ENCODE data around the gene NEAT1. TPM values are rescaled to one million over a fixed set of nuclear protein-coding genes. Genes with fewer than 3 reads are reported as not detected.

NEAT1 gene
- polyA plus RNA-seq, 1 donor from 2014 or later = 4.2 TPM

- Histone ChIP-seq H3F3A (ENCODE audit: insufficient read depth, low read length, poor library complexity, severe bottlenecking) (no peaks in the 10 kb centered on the region), H3K9ac (ENCODE audit: low read length) (no peak overlapping the region), H3K9me3 (ENCODE audit: low read length) (no peaks in the 10 kb centered on the region), H3K27ac (ENCODE audit: low read length) (no peak overlapping the region), H3K79me2 (replicated peaks; ENCODE audit: insufficient read depth, low read length) (no peaks in the 10 kb centered on the region), H3K27me3 (ENCODE audit: insufficient read depth, low read depth, low read length) (no peaks in the 10 kb centered on the region), H3K4me2 (ENCODE audit: low read length) (no peak overlapping the region), H3K9me2 (ENCODE audit: insufficient read depth, low read length) (no peaks in the 10 kb centered on the region), H3K4me3 (ENCODE audit: low read length) (no peak overlapping the region), H2AFZ (ENCODE audit: low read depth, low read length) (no peak overlapping the region), H3K36me3 (ENCODE audit: insufficient read depth, low read length) (no peaks in the 10 kb centered on the region), H4K20me1 (ENCODE audit: insufficient read depth) (no peaks in the 10 kb centered on the region)
- TF ChIP-seq, protein P1, sequence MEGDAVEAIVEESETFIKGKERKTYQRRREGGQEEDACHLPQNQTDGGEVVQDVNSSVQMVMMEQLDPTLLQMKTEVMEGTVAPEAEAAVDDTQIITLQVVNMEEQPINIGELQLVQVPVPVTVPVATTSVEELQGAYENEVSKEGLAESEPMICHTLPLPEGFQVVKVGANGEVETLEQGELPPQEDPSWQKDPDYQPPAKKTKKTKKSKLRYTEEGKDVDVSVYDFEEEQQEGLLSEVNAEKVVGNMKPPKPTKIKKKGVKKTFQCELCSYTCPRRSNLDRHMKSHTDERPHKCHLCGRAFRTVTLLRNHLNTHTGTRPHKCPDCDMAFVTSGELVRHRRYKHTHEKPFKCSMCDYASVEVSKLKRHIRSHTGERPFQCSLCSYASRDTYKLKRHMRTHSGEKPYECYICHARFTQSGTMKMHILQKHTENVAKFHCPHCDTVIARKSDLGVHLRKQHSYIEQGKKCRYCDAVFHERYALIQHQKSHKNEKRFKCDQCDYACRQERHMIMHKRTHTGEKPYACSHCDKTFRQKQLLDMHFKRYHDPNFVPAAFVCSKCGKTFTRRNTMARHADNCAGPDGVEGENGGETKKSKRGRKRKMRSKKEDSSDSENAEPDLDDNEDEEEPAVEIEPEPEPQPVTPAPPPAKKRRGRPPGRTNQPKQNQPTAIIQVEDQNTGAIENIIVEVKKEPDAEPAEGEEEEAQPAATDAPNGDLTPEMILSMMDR (IDR thresholded peaks at IDR 0.05; ENCODE audit: poor library complexity, severe bottlenecking) = no peak
- no peak for TF ChIP-seq RAD21 (conservative IDR thresholded peaks at IDR 0.05)
- TF ChIP-seq POLR2AphosphoS5 (IDR thresholded peaks at IDR 0.05) = no peak
- TF ChIP-seq SMC3 (conservative IDR thresholded peaks at IDR 0.05; ENCODE audit: poor library complexity) = no peak
- TF ChIP-seq EZH2 (IDR thresholded peaks at IDR 0.05; ENCODE audit: borderline replicate concordance, insufficient read depth, low read length, poor library complexity, severe bottlenecking) = no peak
- TF ChIP-seq, protein P2, sequence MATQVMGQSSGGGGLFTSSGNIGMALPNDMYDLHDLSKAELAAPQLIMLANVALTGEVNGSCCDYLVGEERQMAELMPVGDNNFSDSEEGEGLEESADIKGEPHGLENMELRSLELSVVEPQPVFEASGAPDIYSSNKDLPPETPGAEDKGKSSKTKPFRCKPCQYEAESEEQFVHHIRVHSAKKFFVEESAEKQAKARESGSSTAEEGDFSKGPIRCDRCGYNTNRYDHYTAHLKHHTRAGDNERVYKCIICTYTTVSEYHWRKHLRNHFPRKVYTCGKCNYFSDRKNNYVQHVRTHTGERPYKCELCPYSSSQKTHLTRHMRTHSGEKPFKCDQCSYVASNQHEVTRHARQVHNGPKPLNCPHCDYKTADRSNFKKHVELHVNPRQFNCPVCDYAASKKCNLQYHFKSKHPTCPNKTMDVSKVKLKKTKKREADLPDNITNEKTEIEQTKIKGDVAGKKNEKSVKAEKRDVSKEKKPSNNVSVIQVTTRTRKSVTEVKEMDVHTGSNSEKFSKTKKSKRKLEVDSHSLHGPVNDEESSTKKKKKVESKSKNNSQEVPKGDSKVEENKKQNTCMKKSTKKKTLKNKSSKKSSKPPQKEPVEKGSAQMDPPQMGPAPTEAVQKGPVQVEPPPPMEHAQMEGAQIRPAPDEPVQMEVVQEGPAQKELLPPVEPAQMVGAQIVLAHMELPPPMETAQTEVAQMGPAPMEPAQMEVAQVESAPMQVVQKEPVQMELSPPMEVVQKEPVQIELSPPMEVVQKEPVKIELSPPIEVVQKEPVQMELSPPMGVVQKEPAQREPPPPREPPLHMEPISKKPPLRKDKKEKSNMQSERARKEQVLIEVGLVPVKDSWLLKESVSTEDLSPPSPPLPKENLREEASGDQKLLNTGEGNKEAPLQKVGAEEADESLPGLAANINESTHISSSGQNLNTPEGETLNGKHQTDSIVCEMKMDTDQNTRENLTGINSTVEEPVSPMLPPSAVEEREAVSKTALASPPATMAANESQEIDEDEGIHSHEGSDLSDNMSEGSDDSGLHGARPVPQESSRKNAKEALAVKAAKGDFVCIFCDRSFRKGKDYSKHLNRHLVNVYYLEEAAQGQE (IDR thresholded peaks at IDR 0.05; ENCODE audit: borderline replicate concordance) = no peak
- no peak for TF ChIP-seq EP300 (conservative IDR thresholded peaks at IDR 0.05; ENCODE audit: poor library complexity, severe bottlenecking)
Observed at GRCh38 chr11:65378928-65379638, 43.5 kb upstream of the NEAT1 start.

DNA sequence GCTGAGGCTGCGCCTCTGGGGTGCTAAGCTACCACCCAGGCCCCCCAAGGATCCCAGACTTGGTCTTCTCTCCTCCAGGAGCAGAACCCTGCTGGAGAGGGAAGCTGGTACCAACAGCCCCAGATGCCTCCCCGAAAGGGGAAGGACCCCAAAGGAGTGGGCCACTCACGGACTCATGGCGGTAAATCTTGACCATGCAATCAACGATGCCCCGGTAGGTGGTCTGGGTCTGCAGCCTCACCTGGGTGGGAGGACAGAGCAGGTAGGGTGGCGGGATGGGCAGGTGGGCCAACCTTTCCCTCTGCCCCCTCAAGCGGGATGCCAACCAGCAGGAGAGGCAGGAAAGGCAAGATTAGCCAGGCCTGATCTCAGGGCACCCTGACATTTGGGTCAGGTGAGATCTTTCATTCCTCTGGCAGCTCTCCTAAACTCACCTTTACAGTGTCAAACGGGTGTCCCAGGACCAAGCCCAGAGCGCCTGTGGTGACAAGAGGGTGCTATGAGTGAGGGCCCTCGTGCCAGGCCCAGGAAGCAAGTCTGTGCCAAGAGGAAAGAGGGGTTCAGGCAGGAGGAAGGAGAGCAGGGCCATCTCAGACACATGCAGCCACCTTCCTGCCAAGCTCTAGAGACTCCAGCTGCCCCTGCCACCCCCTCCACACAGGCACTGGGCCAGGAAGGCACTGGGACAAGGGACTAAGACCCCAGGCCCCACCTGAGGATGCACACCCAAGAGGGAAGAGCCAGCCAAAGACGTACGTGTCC is 42.7 kb upstream of the NEAT1 start:
- Histone ChIP-seq H3K79me2 (replicated peaks; ENCODE audit: insufficient read depth, low read length) (no peaks in the 10 kb centered on the region), H3K27ac (ENCODE audit: low read length) (no peak overlapping the region)

More for the DNA sequence above, 42.7 kb upstream of the NEAT1 start:
- Histone ChIP-seq H3K27me3 (ENCODE audit: insufficient read depth, low read depth, low read length) (no peaks in the 10 kb centered on the region), H3F3A (ENCODE audit: insufficient read depth, low read length, poor library complexity, severe bottlenecking) (no peaks in the 10 kb centered on the region), H3K9ac (ENCODE audit: low read length) (no peak overlapping the region), H2AFZ (ENCODE audit: low read depth, low read length) (no peak overlapping the region), H3K9me2 (ENCODE audit: insufficient read depth, low read length) (no peaks in the 10 kb centered on the region), H3K36me3 (ENCODE audit: insufficient read depth, low read length) (no peaks in the 10 kb centered on the region), H3K4me2 (ENCODE audit: low read length) (no peak overlapping the region), H3K9me3 (ENCODE audit: low read length) (no peaks in the 10 kb centered on the region), H4K20me1 (ENCODE audit: insufficient read depth) (no peaks in the 10 kb centered on the region), H3K4me3 (ENCODE audit: low read length) (no peak overlapping the region)
- TF ChIP-seq POLR2AphosphoS5 (IDR thresholded peaks at IDR 0.05) (no peak), EZH2 (IDR thresholded peaks at IDR 0.05; ENCODE audit: borderline replicate concordance, insufficient read depth, low read length, poor library complexity, severe bottlenecking) (no peak), RAD21 (conservative IDR thresholded peaks at IDR 0.05) (no peak), SMC3 (conservative IDR thresholded peaks at IDR 0.05; ENCODE audit: poor library complexity) (no peak), TAF1 (IDR thresholded peaks at IDR 0.05; ENCODE audit: low read depth) (no peak), MXI1 (conservative IDR thresholded peaks at IDR 0.05; ENCODE audit: poor library complexity, severe bottlenecking) (no peak), EP300 (conservative IDR thresholded peaks at IDR 0.05; ENCODE audit: poor library complexity, severe bottlenecking) (no peak)
- TF ChIP-seq, protein P1 (IDR thresholded peaks at IDR 0.05; ENCODE audit: poor library complexity, severe bottlenecking) = no peak
- TF ChIP-seq, protein P2 (IDR thresholded peaks at IDR 0.05; ENCODE audit: borderline replicate concordance) = no peak

Measured in neural cell (in vitro differentiated cells).